ENCODE data around the gene LHPP.

The LHPP gene

DNA sequence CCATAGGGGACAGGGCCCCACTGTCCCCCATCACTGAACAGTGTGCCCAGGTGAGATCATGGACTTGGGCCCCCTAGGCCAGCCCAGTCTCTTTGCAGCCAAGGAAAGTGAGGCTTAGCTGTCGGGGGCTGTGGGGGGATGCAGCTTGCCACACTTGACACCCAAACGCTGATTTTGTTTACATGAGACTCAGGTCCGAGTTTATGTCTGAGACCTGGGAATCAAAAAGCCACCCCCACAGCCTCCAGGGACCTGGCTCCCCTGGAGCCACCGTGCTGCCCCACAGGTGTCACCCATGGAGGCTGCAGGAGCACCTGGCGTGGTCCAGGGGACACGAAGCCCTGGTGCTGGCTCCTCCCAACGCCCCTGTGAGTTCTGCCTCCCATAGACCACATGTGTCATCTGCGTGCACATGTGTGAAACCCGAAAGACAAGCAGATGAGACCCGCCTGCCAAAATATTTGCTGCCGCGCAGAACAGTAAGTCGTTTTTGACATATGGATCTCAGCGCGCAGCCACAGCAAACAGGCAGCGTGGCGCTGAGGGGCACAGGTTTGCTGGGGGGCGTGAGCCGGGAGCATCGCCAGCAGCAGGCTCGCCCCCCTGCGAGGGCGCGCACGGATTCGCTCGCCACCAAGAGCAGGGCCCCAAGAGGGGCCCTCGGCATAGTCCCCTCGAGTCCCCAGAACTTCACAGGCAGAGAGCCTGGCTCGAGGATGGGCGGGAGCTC lies 112.3 kb downstream of the LHPP start:
- no peak overlapping the region for H3K27ac ChIP-seq
- TF ChIP-seq, protein P1, sequence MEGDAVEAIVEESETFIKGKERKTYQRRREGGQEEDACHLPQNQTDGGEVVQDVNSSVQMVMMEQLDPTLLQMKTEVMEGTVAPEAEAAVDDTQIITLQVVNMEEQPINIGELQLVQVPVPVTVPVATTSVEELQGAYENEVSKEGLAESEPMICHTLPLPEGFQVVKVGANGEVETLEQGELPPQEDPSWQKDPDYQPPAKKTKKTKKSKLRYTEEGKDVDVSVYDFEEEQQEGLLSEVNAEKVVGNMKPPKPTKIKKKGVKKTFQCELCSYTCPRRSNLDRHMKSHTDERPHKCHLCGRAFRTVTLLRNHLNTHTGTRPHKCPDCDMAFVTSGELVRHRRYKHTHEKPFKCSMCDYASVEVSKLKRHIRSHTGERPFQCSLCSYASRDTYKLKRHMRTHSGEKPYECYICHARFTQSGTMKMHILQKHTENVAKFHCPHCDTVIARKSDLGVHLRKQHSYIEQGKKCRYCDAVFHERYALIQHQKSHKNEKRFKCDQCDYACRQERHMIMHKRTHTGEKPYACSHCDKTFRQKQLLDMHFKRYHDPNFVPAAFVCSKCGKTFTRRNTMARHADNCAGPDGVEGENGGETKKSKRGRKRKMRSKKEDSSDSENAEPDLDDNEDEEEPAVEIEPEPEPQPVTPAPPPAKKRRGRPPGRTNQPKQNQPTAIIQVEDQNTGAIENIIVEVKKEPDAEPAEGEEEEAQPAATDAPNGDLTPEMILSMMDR (conservative IDR thresholded peaks at IDR 0.05): no peak
- no peak for TF ChIP-seq ZFX (IDR thresholded peaks at IDR 0.05)

DNA sequence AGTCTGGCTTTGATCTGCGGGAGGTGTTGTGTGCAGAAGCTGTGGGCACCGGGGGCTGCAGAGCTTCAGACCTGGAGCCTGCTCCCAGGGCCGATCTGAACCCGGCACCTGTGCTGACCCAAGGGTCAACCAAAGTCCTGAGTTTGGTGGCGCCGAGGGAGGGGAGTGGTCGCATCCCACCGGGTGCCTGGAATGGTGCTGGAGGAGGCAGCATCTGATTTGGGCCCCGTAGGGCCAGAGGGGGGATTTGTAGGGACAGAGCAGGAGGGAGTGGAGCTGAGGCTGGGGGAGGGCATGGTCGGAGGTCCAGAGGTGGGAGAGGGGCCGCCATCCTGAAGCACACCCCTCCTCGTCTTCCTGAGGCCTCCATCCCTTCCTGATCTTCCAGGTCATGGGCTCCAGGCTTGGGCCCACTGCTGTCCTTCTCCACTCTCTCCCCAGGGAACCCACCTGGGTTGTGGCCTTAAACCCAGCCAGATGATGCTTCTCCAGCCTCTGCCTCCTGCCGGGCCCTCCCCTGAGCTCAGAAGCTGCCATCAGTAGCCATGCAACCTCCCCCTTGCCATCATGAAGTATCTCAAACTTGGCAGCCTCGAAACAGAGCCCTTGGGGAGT lies 112.9 kb downstream of the LHPP start:
- H3K27ac ChIP-seq: no peak overlapping the region
- TF ChIP-seq, protein P1 (conservative IDR thresholded peaks at IDR 0.05): no peak
- TF ChIP-seq ZFX (IDR thresholded peaks at IDR 0.05): no peak

DNA sequence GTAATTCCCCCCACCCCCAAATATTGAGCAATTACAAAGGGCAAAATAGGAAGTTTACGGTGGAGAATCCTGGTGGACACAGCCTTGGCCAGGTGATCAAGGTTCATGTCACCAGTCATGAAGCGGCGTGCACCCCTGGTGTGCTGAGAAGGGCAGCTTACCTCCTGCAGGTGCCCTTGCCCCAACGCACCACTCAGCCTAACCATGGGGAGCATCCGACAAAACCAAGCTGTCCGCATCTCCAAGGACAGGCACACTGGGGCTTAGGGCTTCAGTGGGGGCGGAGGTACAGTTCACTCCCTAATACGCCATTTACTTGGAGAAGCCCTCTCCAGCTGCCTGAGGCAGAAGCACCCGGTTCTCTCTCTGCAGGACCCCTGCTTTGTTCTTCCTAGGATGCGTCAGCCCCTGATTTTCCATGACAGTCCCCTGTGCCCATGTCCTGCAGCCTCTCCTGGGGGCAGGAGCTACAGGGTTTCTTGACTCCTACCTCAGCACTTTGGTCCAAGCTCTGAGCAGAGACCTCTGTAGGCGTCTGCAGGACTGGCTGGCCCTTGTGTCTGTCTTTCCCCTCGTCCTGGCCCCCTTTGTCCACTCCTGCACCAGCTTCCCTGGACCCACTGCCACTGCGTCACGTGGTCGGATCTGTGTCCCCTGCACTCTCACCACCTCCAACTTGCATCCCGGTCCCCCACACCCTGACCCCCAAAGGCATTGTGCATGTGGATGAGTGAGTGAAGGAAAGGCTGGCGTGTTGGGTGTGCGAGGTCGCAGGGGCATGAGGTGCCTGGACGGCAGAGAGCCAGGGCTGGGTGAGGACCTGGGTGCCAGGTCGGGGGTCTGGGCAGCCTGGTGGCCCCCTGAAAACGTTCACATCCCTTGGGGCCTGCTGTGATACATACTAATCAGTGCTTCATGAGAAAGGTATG lies 113.7 kb downstream of the LHPP start:
- H3K27ac ChIP-seq: no peak overlapping the region
- no peak for TF ChIP-seq ZFX (IDR thresholded peaks at IDR 0.05)
- TF ChIP-seq, protein P1 (conservative IDR thresholded peaks at IDR 0.05): no peak

DNA sequence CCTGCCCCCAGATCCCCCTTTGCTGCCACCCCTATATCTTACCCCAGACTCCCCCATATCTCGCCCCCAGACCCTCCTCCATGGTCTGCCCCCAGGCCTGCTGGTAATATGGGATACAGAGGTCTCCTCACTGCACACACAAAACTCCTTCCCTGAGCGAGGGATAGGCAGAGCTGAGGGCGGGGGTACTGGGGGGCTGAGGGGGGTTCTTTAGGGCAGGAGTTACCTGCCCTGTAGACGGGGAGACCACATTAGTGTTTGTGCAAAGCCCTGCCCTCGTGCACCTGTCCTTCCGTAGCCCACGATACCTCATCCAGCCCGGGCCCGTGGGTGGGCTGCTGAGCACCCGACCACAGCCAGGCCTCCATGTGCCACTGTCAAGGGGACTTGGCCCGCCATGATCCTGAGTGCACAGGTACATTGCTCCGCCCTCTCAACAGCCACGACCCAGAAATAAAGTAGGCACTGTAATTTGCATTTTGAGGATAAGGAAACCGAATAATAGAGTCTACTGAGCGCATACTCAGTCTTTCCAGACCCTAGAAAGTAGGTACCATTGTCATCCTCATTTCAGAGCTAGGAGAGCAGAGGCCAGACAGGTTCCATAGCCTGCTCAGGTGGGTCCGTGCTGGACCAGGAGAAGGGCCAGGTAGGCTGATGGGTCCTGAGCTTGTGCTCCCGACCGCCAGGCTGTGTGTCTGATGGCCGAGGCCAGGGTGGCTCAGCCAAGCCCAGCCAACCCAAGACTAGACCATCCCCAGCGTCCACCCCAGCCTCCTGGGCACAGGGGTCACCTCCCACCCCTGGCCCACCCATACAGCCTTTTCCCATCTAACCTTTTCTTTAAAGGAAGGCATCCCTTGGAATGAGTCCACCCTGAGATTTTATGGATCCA lies 115.2 kb downstream of the LHPP start:
- TF ChIP-seq, protein P1 (conservative IDR thresholded peaks at IDR 0.05): no peak
- no peak for TF ChIP-seq ZFX (IDR thresholded peaks at IDR 0.05)
- no peak overlapping the region for H3K27ac ChIP-seq

DNA sequence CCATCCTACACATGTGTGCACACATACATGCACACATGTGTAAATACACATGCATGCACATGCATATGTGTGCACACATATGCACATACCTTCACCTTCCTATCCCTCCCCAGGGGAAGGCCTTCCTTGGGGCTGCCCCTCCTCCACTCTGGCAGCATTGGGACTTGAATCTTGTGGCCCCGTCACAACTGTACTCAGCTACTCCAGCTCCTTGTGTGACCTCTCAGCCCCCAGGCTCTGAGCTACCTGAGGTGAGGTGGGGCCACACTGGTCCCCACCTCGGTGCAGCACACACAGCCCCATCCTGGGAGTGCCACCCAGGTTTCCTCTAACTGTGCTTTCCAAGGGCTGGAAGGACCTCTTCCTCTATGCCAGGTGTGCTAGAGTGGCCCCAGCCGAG lies 116.0 kb downstream of the LHPP start:
- no peak overlapping the region for H3K27ac ChIP-seq
- TF ChIP-seq ZFX (IDR thresholded peaks at IDR 0.05): no peak
- TF ChIP-seq, protein P1 (conservative IDR thresholded peaks at IDR 0.05): no peak

DNA sequence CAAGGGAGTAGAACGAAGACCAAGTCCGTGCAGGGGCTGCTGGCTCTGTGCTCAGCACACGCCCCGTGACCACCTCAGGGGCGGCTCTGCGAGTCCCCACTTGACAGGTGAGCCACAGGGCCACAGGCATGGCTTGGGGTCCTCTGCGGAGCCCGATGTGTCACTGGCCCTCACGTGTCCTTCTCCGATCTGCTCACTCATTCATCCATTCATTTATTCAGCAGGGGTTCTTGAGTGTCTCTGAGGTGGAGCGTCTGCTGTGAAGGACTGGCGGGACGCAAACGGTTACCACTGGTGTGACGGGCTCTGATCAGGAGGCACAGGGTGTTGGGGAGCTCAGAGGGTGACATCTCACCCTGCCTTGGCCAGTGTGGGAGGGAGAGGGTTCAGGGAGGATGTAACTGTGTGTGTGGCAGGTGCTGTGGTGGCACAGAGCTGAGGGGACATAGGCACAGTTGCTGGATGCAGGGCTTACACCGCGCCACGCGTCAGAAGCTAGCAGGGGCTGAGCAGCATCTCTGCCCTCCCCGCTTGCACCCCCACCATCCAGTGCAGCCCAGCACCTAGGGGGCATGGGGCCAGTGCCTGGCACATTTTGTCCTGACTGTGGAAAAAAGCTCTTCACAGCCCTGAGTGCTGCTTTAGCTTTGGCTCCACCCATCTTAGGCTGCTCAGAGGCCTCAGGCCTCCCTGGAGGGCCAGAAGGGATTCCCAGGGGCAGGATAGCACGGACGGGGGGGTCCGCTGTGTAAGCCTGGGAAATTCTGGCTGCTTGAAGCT lies 116.8 kb downstream of the LHPP start:
- H3K27ac ChIP-seq: no peak overlapping the region
- TF ChIP-seq ZFX (IDR thresholded peaks at IDR 0.05): no peak
- TF ChIP-seq, protein P1 (conservative IDR thresholded peaks at IDR 0.05): no peak
